ENCODE data around the gene SLC15A5.

SLC15A5 gene

GRCh38 chr12:16258963-16259362 lies 18.5 kb downstream of the SLC15A5 start:
- DNase-seq = no peak

- DNase-seq = no peak
Measured at GRCh38 chr12:16246264-16246663, 31.2 kb downstream of the SLC15A5 start.

- DNase-seq = no peak
Measured at GRCh38 chr12:16245209-16245608, 32.3 kb downstream of the SLC15A5 start.

GRCh38 chr12:16243487-16244412 lies 33.7 kb downstream of the SLC15A5 start:
- DNase-seq = no peak

- no peak for DNase-seq
Measured at GRCh38 chr12:16241346-16241745, 36.1 kb downstream of the SLC15A5 start.

GRCh38 chr12:16238661-16239060 lies 38.8 kb downstream of the SLC15A5 start:
- DNase-seq = no peak

- no peak for DNase-seq
Measured at GRCh38 chr12:16229676-16230075, 47.8 kb downstream of the SLC15A5 start.

GRCh38 chr12:16228067-16228466 lies 49.4 kb downstream of the SLC15A5 start:
- no peak for DNase-seq

GRCh38 chr12:16225692-16226091 lies 51.8 kb downstream of the SLC15A5 start:
- DNase-seq = no peak

- no peak for DNase-seq
Measured at GRCh38 chr12:16224196-16224595, 53.3 kb downstream of the SLC15A5 start.

GRCh38 chr12:16221776-16222175 lies 55.7 kb downstream of the SLC15A5 start:
- DNase-seq = no peak

- no peak for DNase-seq
Measured at GRCh38 chr12:16220120-16220519, 57.4 kb downstream of the SLC15A5 start.

GRCh38 chr12:16218934-16219751 lies 58.3 kb downstream of the SLC15A5 start:
- DNase-seq = no peak

- no peak for DNase-seq
Measured at GRCh38 chr12:16218234-16218633, 59.3 kb downstream of the SLC15A5 start.

GRCh38 chr12:16211731-16212130 lies 65.8 kb downstream of the SLC15A5 start:
- no peak for DNase-seq

- peak; percentile 48 for DNase-seq
Measured at GRCh38 chr12:16198884-16199283, 78.6 kb downstream of the SLC15A5 start.

GRCh38 chr12:16197600-16197999 lies 79.9 kb downstream of the SLC15A5 start:
- DNase-seq = no peak

- DNase-seq = peak; percentile 53
Measured at GRCh38 chr12:16189849-16190248, 87.6 kb downstream of the SLC15A5 start.

- DNase-seq = no peak
Measured at GRCh38 chr12:16187660-16188059, 89.8 kb downstream of the SLC15A5 start.

- no peak for DNase-seq
Measured at GRCh38 chr12:16184681-16185080, 92.8 kb downstream of the SLC15A5 start.

- no peak for DNase-seq
Measured at GRCh38 chr12:16183541-16183940, 93.9 kb downstream of the SLC15A5 start.

- no peak for DNase-seq
Measured at GRCh38 chr12:16175840-16176239, 101.6 kb downstream of the SLC15A5 start.

- DNase-seq = no peak
Measured at GRCh38 chr12:16174282-16174681, 103.2 kb downstream of the SLC15A5 start.

GRCh38 chr12:16171348-16171747 lies 106.1 kb downstream of the SLC15A5 start:
- no peak for DNase-seq

All from hematopoietic multipotent progenitor cell treated with erythropoietin and hydrocortisone succinate and interleukin-3 and kit ligand, for 6 days (in vitro differentiated cells).